ENCODE measurements around the gene CACNA1H. TPM values are rescaled to one million over a fixed set of nuclear protein-coding genes. Genes with fewer than 3 reads are reported as not detected.

Gene CACNA1H
- total RNA-seq, 3 donors from 2014 or later (not counting 1 experiment from before 2014, with no cell fraction given) = 1.1 to 1.5 (median 1.3) TPM

- no peak overlapping the region for H3K4me3 ChIP-seq (ENCODE audit: low read length)
- no peak overlapping the region for H3K27ac ChIP-seq (ENCODE audit: low read length)
- no peaks in the 10 kb centered on the region for H3K9me3 ChIP-seq (ENCODE audit: control insufficient read depth, insufficient read depth, low read length)
- TF ChIP-seq, protein P1, sequence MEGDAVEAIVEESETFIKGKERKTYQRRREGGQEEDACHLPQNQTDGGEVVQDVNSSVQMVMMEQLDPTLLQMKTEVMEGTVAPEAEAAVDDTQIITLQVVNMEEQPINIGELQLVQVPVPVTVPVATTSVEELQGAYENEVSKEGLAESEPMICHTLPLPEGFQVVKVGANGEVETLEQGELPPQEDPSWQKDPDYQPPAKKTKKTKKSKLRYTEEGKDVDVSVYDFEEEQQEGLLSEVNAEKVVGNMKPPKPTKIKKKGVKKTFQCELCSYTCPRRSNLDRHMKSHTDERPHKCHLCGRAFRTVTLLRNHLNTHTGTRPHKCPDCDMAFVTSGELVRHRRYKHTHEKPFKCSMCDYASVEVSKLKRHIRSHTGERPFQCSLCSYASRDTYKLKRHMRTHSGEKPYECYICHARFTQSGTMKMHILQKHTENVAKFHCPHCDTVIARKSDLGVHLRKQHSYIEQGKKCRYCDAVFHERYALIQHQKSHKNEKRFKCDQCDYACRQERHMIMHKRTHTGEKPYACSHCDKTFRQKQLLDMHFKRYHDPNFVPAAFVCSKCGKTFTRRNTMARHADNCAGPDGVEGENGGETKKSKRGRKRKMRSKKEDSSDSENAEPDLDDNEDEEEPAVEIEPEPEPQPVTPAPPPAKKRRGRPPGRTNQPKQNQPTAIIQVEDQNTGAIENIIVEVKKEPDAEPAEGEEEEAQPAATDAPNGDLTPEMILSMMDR (IDR thresholded peaks at IDR 0.05) = no peak
- DNase-seq (no peak), ATAC-seq (no peak)
- no peaks in the 10 kb centered on the region for H3K4me1 ChIP-seq (ENCODE audit: control insufficient read depth, insufficient read depth, low read length)
- Mint-ChIP-seq H3K27me3 (ENCODE audit: low read depth in 2 of 2) (no peaks in the 10 kb centered on the region), H3K36me3 (no peaks in the 10 kb centered on the region), H3K4me1 (no peaks in the 10 kb centered on the region), H3K4me3 (no peak overlapping the region), H3K27ac (no peak overlapping the region), H3K9me3 (no peaks in the 10 kb centered on the region)
- WGBS (ENCODE audit: insufficient coverage) = 78% methylated on average over 38 of the region's 38 CpGs
- no peaks in the 10 kb centered on the region for H3K27me3 ChIP-seq (ENCODE audit: control insufficient read depth, insufficient read depth, low read length)
- no peaks in the 10 kb centered on the region for H3K36me3 ChIP-seq (ENCODE audit: control insufficient read depth, insufficient read depth, low read length)
- intact Hi-C loops (cut with micrococcal nuclease) = no loop called here
These were observed 27.9 kb downstream of the CACNA1H start for GRCh38 chr16:1180549-1181403.

DNA sequence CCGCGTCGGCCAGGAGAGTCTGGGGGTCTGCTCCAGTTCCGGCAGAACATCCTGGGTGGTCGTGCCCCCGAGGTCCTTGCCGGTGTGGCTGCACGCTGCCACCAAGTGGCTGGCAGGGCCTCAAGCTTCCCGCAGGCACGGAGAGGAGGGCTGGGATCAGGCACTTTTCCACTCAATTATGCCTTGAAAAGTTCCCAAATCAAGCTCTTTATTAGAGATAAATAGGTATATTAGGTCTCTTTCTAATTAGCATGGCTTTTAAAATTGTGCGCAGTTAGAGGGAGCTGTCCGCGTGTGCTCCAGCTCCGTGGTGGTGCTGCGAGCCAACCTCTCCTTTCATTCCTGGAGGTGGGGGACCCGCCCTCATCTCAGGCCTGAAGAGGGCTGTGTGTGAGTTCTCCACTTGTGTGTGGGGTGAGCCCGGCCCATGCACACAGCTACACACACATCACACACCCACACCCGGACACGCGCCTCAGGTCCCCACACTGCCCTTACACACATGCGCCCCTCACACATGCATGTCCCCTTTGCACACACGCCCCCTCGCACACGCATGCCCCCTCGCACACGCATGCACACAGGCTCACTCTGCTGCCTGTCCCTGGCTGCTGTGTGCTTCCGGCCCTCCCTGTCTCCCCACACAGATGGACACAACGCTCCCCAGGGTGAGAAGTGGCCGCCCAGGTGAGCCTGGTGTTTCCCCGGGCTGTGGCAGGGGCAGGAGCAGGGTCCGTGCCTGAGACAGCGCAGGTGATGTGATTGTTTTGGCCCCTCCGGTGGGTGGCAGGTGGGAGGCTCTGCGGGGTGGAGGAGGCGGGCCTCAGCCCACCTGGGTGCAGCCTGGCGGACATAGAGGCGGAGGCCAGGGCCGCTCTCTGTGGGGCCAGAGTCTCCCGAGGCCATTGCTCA is 28.8 kb downstream of the CACNA1H start:
- Mint-ChIP-seq H3K27ac (no peak overlapping the region), H3K36me3 (no peaks in the 10 kb centered on the region), H3K27me3 (ENCODE audit: low read depth in 2 of 2) (no peaks in the 10 kb centered on the region), H3K4me1 (no peaks in the 10 kb centered on the region), H3K9me3 (no peaks in the 10 kb centered on the region), H3K4me3 (no peak overlapping the region)
- Histone ChIP-seq H3K4me3 (ENCODE audit: low read length) (no peak overlapping the region), H3K36me3 (ENCODE audit: control insufficient read depth, insufficient read depth, low read length) (no peaks in the 10 kb centered on the region), H3K27ac (ENCODE audit: low read length) (no peak overlapping the region), H3K4me1 (ENCODE audit: control insufficient read depth, insufficient read depth, low read length) (no peaks in the 10 kb centered on the region), H3K27me3 (ENCODE audit: control insufficient read depth, insufficient read depth, low read length) (no peaks in the 10 kb centered on the region), H3K9me3 (ENCODE audit: control insufficient read depth, insufficient read depth, low read length) (no peaks in the 10 kb centered on the region)
- ATAC-seq (no peak), DNase-seq (no peak)
- intact Hi-C loops (cut with micrococcal nuclease) = no loop called here
- 82% methylated on average over 39 of the region's 39 CpGs for WGBS (ENCODE audit: insufficient coverage)
- TF ChIP-seq, protein P1 (IDR thresholded peaks at IDR 0.05) = no peak

- no peaks in the 10 kb centered on the region for H3K4me1 Mint-ChIP-seq
- intact Hi-C loops (cut with micrococcal nuclease) = no loop called here
- ATAC-seq = no peak
- no peak overlapping the region for H3K4me3 Mint-ChIP-seq
- no peaks in the 10 kb centered on the region for H3K9me3 ChIP-seq (ENCODE audit: control insufficient read depth, insufficient read depth, low read length)
- no peaks in the 10 kb centered on the region for H3K27me3 ChIP-seq (ENCODE audit: control insufficient read depth, insufficient read depth, low read length)
- no peaks in the 10 kb centered on the region for H3K36me3 Mint-ChIP-seq
- WGBS (ENCODE audit: insufficient coverage) = 64% methylated on average over 19 of the region's 19 CpGs
- DNase-seq = no peak
- no peaks in the 10 kb centered on the region for H3K9me3 Mint-ChIP-seq
- H3K27me3 Mint-ChIP-seq (ENCODE audit: low read depth in 2 of 2) = no peaks in the 10 kb centered on the region
- TF ChIP-seq, protein P1 (IDR thresholded peaks at IDR 0.05) = no peak
- no peak overlapping the region for H3K27ac Mint-ChIP-seq
- H3K4me3 ChIP-seq (ENCODE audit: low read length) = no peak overlapping the region
- no peak overlapping the region for H3K27ac ChIP-seq (ENCODE audit: low read length)
- H3K4me1 ChIP-seq (ENCODE audit: control insufficient read depth, insufficient read depth, low read length) = no peaks in the 10 kb centered on the region
- no peaks in the 10 kb centered on the region for H3K36me3 ChIP-seq (ENCODE audit: control insufficient read depth, insufficient read depth, low read length)
These were observed 29.4 kb downstream of the CACNA1H start for GRCh38 chr16:1182316-1182671.

Data from natural killer cell (primary cell).